ENCODE data around the gene TTLL13.

GRCh38 chr15:90266061-90266431 lies 16.7 kb downstream of the TTLL13 start:
- TF ChIP-seq POLR2A (IDR thresholded peaks at IDR 0.05) (no peak), CTCF (IDR thresholded peaks at IDR 0.05) (no peak)
